ENCODE data around the gene SLC25A39. TPM values are rescaled to one million over a fixed set of nuclear protein-coding genes. Genes with fewer than 3 reads are reported as not detected.

SLC25A39 gene
- total RNA-seq, 1 donor from 2014 or later: 65.2 TPM

- Histone ChIP-seq H3K4me3 (ENCODE audit: low read length in 3 of 3) (peak overlapping the region in 1 of 3 donors; percentile 58), H3K4me1 (ENCODE audit: control insufficient read depth in 3 of 3, insufficient read depth in 3 of 3, low read length in 3 of 3) (peaks cover 0 to 4% (median 3%) of the 10 kb centered on the region in 3 donors), H3K9ac (ENCODE audit: low read depth in 1 of 3, low read length in 3 of 3) (no peak overlapping the region), H3K27me3 (ENCODE audit: control insufficient read depth in 3 of 3, insufficient read depth in 3 of 3, low read length in 3 of 3) (peaks cover 49 to 60% (median 51%) of the 10 kb centered on the region in 3 donors), H3K9me3 (ENCODE audit: control insufficient read depth in 3 of 3, low read length in 3 of 3) (no peaks in the 10 kb centered on the region), H3K27ac (ENCODE audit: low read depth, low read length) (no peak overlapping the region), H3K36me3 (ENCODE audit: control insufficient read depth in 3 of 3, insufficient read depth in 3 of 3, low read length in 3 of 3) (peaks cover 5 to 7% (median 6%) of the 10 kb centered on the region in 3 donors)
Observed at GRCh38 chr17:44314869-44315661, 9.6 kb downstream of the SLC25A39 start.

- H3K9me3 ChIP-seq (ENCODE audit: control insufficient read depth in 3 of 3, low read length in 3 of 3): no peaks in the 10 kb centered on the region
- peaks cover under 1 to 2% (median 2%) of the 10 kb centered on the region in 3 donors for H3K36me3 ChIP-seq (ENCODE audit: control insufficient read depth in 3 of 3, insufficient read depth in 3 of 3, low read length in 3 of 3)
- peaks cover 49 to 60% (median 51%) of the 10 kb centered on the region in 3 donors for H3K27me3 ChIP-seq (ENCODE audit: control insufficient read depth in 3 of 3, insufficient read depth in 3 of 3, low read length in 3 of 3)
- peaks cover 0 to 4% (median 3%) of the 10 kb centered on the region in 3 donors for H3K4me1 ChIP-seq (ENCODE audit: control insufficient read depth in 3 of 3, insufficient read depth in 3 of 3, low read length in 3 of 3)
- no peak overlapping the region for H3K4me3 ChIP-seq (ENCODE audit: low read length in 3 of 3)
- H3K9ac ChIP-seq (ENCODE audit: low read depth in 1 of 3, low read length in 3 of 3): no peak overlapping the region
- no peak overlapping the region for H3K27ac ChIP-seq (ENCODE audit: low read depth, low read length)
Observed at GRCh38 chr17:44314524-44314868, 10.1 kb downstream of the SLC25A39 start.

DNA sequence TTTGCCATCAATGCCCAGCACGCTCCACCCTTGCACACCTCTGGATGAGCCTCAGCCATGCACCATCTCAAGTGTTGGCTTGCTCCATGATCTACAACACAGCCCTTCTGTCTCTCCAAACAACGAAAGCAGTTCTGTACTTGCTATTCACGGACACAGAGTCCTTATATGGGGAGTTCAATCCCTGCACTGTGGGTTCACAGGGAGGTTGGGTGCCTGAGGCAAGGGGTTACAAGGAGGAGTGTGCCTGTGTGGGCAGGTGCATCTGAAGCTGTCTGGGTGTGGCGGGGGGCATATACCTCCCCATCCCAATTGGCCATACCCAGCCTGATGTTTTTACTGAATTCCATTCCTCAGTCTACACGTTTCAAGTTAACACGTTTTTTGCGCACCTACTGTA, 10.6 kb downstream of the SLC25A39 start:
- no peak overlapping the region for H3K9ac ChIP-seq (ENCODE audit: low read depth in 1 of 3, low read length in 3 of 3)
- peaks cover 49 to 60% (median 51%) of the 10 kb centered on the region in 3 donors for H3K27me3 ChIP-seq (ENCODE audit: control insufficient read depth in 3 of 3, insufficient read depth in 3 of 3, low read length in 3 of 3)

GRCh38 chr17:44312396-44313104, 12.1 kb downstream of the SLC25A39 start:
- Histone ChIP-seq H3K9ac (ENCODE audit: low read depth in 1 of 3, low read length in 3 of 3) (no peak overlapping the region), H3K36me3 (ENCODE audit: control insufficient read depth in 3 of 3, insufficient read depth in 3 of 3, low read length in 3 of 3) (no peaks in the 10 kb centered on the region), H3K4me1 (ENCODE audit: control insufficient read depth in 3 of 3, insufficient read depth in 3 of 3, low read length in 3 of 3) (peaks cover 4 to 9% (median 8%) of the 10 kb centered on the region in 3 donors), H3K4me3 (ENCODE audit: low read length in 3 of 3) (no peak overlapping the region), H3K27ac (ENCODE audit: low read depth, low read length) (no peak overlapping the region), H3K9me3 (ENCODE audit: control insufficient read depth in 3 of 3, low read length in 3 of 3) (no peaks in the 10 kb centered on the region), H3K27me3 (ENCODE audit: control insufficient read depth in 3 of 3, insufficient read depth in 3 of 3, low read length in 3 of 3) (peaks cover 43 to 54% (median 49%) of the 10 kb centered on the region in 3 donors)

More for the DNA sequence above, 10.6 kb downstream of the SLC25A39 start:
- no peak overlapping the region for H3K4me3 ChIP-seq (ENCODE audit: low read length in 3 of 3)
- no peak overlapping the region for H3K27ac ChIP-seq (ENCODE audit: low read depth, low read length)
- no peaks in the 10 kb centered on the region for H3K9me3 ChIP-seq (ENCODE audit: control insufficient read depth in 3 of 3, low read length in 3 of 3)
- no peaks in the 10 kb centered on the region for H3K36me3 ChIP-seq (ENCODE audit: control insufficient read depth in 3 of 3, insufficient read depth in 3 of 3, low read length in 3 of 3)
- peaks cover 0 to 4% (median 3%) of the 10 kb centered on the region in 3 donors for H3K4me1 ChIP-seq (ENCODE audit: control insufficient read depth in 3 of 3, insufficient read depth in 3 of 3, low read length in 3 of 3)

DNA sequence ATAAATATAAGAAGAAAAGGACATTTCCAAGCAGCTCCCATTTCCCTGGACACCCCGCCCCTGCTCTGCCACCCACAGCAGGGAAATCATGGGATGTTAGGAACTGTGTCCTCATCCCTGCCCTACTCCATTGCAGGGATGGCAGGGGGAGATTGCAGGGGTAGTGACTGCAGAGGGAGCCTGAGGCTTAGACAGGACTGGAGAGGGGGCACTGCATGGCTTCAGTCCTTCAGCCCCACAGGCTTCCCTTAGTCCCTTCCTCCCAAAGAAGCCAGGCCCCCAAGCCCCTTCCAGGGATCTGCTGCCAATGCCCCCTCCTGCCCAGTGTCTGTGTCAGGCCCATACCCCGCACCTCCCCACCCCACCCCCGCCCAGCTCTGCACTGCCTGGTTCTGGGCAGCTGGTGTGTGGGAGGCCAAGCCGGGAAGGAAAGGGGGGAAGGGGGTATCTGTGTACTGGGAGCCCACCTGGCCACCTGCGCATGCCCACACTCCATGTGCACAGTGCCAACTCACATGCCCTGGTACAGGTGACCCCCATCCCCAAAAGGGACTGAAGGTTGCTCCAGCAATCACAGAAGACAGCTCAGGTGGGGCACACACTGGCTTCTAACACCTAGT, 13.0 kb downstream of the SLC25A39 start:
- Histone ChIP-seq H3K27ac (ENCODE audit: low read depth, low read length) (no peak overlapping the region), H3K4me1 (ENCODE audit: control insufficient read depth in 3 of 3, insufficient read depth in 3 of 3, low read length in 3 of 3) (peaks cover 6 to 11% (median 10%) of the 10 kb centered on the region in 3 donors), H3K36me3 (ENCODE audit: control insufficient read depth in 3 of 3, insufficient read depth in 3 of 3, low read length in 3 of 3) (no peaks in the 10 kb centered on the region), H3K27me3 (ENCODE audit: control insufficient read depth in 3 of 3, insufficient read depth in 3 of 3, low read length in 3 of 3) (peaks cover 41 to 52% (median 48%) of the 10 kb centered on the region in 3 donors), H3K4me3 (ENCODE audit: low read length in 3 of 3) (no peak overlapping the region), H3K9ac (ENCODE audit: low read depth in 1 of 3, low read length in 3 of 3) (no peak overlapping the region), H3K9me3 (ENCODE audit: control insufficient read depth in 3 of 3, low read length in 3 of 3) (no peaks in the 10 kb centered on the region)

GRCh38 chr17:44310609-44311376, 13.8 kb downstream of the SLC25A39 start:
- Histone ChIP-seq H3K4me1 (ENCODE audit: control insufficient read depth in 3 of 3, insufficient read depth in 3 of 3, low read length in 3 of 3) (peaks cover 6 to 11% (median 10%) of the 10 kb centered on the region in 3 donors), H3K36me3 (ENCODE audit: control insufficient read depth in 3 of 3, insufficient read depth in 3 of 3, low read length in 3 of 3) (no peaks in the 10 kb centered on the region), H3K4me3 (ENCODE audit: low read length in 3 of 3) (no peak overlapping the region), H3K9me3 (ENCODE audit: control insufficient read depth in 3 of 3, low read length in 3 of 3) (no peaks in the 10 kb centered on the region), H3K27ac (ENCODE audit: low read depth, low read length) (no peak overlapping the region), H3K9ac (ENCODE audit: low read depth in 1 of 3, low read length in 3 of 3) (no peak overlapping the region), H3K27me3 (ENCODE audit: control insufficient read depth in 3 of 3, insufficient read depth in 3 of 3, low read length in 3 of 3) (peaks cover 33 to 43% (median 41%) of the 10 kb centered on the region in 3 donors)

DNA sequence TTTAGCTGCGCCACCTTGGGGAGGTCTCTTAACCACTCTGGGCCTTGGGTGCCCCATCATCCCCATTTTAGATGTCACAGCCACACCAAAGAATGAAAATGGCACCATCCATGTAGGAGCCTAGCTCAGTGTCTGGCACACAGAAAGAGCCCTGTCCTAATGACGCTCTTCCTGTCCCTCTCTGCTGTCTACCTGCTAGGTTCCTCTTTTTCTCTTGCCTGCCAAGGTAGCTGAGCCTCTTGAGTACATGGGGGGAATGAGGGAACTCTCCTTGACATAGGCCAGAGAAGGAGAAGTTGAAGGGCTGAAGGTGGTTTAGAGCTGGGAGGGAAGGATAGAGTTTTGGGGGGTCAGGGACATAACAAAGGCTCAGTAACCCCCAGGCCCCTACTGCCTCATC, 14.4 kb downstream of the SLC25A39 start:
- Histone ChIP-seq H3K4me1 (ENCODE audit: control insufficient read depth in 3 of 3, insufficient read depth in 3 of 3, low read length in 3 of 3) (peaks cover 6 to 11% (median 10%) of the 10 kb centered on the region in 3 donors), H3K36me3 (ENCODE audit: control insufficient read depth in 3 of 3, insufficient read depth in 3 of 3, low read length in 3 of 3) (no peaks in the 10 kb centered on the region), H3K27me3 (ENCODE audit: control insufficient read depth in 3 of 3, insufficient read depth in 3 of 3, low read length in 3 of 3) (peaks cover 31 to 41% (median 37%) of the 10 kb centered on the region in 3 donors), H3K27ac (ENCODE audit: low read depth, low read length) (no peak overlapping the region), H3K4me3 (ENCODE audit: low read length in 3 of 3) (no peak overlapping the region), H3K9me3 (ENCODE audit: control insufficient read depth in 3 of 3, low read length in 3 of 3) (no peaks in the 10 kb centered on the region), H3K9ac (ENCODE audit: low read depth in 1 of 3, low read length in 3 of 3) (no peak overlapping the region)

- peaks cover 6 to 8% (median 7%) of the 10 kb centered on the region in 3 donors for H3K4me1 ChIP-seq (ENCODE audit: control insufficient read depth in 3 of 3, insufficient read depth in 3 of 3, low read length in 3 of 3)
- H3K9me3 ChIP-seq (ENCODE audit: control insufficient read depth in 3 of 3, low read length in 3 of 3): no peaks in the 10 kb centered on the region
- H3K27me3 ChIP-seq (ENCODE audit: control insufficient read depth in 3 of 3, insufficient read depth in 3 of 3, low read length in 3 of 3): peaks cover 24 to 35% (median 31%) of the 10 kb centered on the region in 3 donors
- no peaks in the 10 kb centered on the region for H3K36me3 ChIP-seq (ENCODE audit: control insufficient read depth in 3 of 3, insufficient read depth in 3 of 3, low read length in 3 of 3)
- no peak overlapping the region for H3K4me3 ChIP-seq (ENCODE audit: low read length in 3 of 3)
- no peak overlapping the region for H3K27ac ChIP-seq (ENCODE audit: low read depth, low read length)
- no peak overlapping the region for H3K9ac ChIP-seq (ENCODE audit: low read depth in 1 of 3, low read length in 3 of 3)
Observed at GRCh38 chr17:44309472-44309871, 15.2 kb downstream of the SLC25A39 start.

- peaks cover 18 to 29% (median 25%) of the 10 kb centered on the region in 3 donors for H3K27me3 ChIP-seq (ENCODE audit: control insufficient read depth in 3 of 3, insufficient read depth in 3 of 3, low read length in 3 of 3)
- H3K9me3 ChIP-seq (ENCODE audit: control insufficient read depth in 3 of 3, low read length in 3 of 3): no peaks in the 10 kb centered on the region
- no peak overlapping the region for H3K27ac ChIP-seq (ENCODE audit: low read depth, low read length)
- H3K9ac ChIP-seq (ENCODE audit: low read depth in 1 of 3, low read length in 3 of 3): no peak overlapping the region
- H3K36me3 ChIP-seq (ENCODE audit: control insufficient read depth in 3 of 3, insufficient read depth in 3 of 3, low read length in 3 of 3): no peaks in the 10 kb centered on the region
- H3K4me1 ChIP-seq (ENCODE audit: control insufficient read depth in 3 of 3, insufficient read depth in 3 of 3, low read length in 3 of 3): peaks cover 6 to 8% (median 7%) of the 10 kb centered on the region in 3 donors
- no peak overlapping the region for H3K4me3 ChIP-seq (ENCODE audit: low read length in 3 of 3)
Observed at GRCh38 chr17:44308865-44309264, 15.8 kb downstream of the SLC25A39 start.
